PFSK-1 (cell line): Measurements from ENCODE around the gene ZNF514.

Experiments
- POLR2AphosphoS5 ChIP-seq: IDR thresholded peaks from 2 replicates; pipeline ENCODE4 v1.6.1; 2012; ENCODE audit warnings: low read depth, mild to moderate bottlenecking, control low read depth, low read length, moderate library complexity
- REST ChIP-seq, 2 experiments: IDR thresholded peaks; 2 replicates each; pipeline versions ENCODE4 v1.6.1 to v1.8.0; 2011 to 2012; ENCODE audit warnings: low read depth in 2 of 2, low read length in 2 of 2, control low read depth in 1 of 2, inconsistent platforms in 1 of 2, mild to moderate bottlenecking in 1 of 2, moderate library complexity in 1 of 2; ENCODE audit not compliant: insufficient read depth in 1 of 2
- SIN3A ChIP-seq: IDR thresholded peaks from 2 replicates; pipeline ENCODE4 v1.6.1; 2012; ENCODE audit warnings: mild to moderate bottlenecking, low read length, moderate library complexity, borderline replicate concordance; ENCODE audit not compliant: insufficient read depth
- TAF1 ChIP-seq: IDR thresholded peaks from 2 replicates; pipeline ENCODE4 v1.6.1; 2012; ENCODE audit warnings: low read length, control low read depth, borderline replicate concordance; ENCODE audit not compliant: insufficient read depth

- TF ChIP-seq POLR2AphosphoS5 (no peak), SIN3A (no peak), TAF1 (no peak), REST (IDR thresholded peaks at IDR 0.05; ENCODE audit: insufficient read depth in 1 of 2, low read depth in 2 of 2, low read length in 2 of 2) (no peak)
Observed at GRCh38 chr2:95166065-95166763, 6.6 kb upstream of the ZNF514 start.
